Right cardiac atrium (tissue), 5 donors: Measurements from ENCODE around the gene SIRT4. TPM values are rescaled to one million over a fixed set of nuclear protein-coding genes. Genes with fewer than 3 reads are reported as not detected.

Experiments
- ATAC-seq, 2 donors: fragments of 200-7000 bp; cut with Tn5 transposase; one replicate each; pipeline versions ENCODE4 v1.8.0 to v1.9.1; 2020; ENCODE audit warnings: moderate library complexity in 2 of 2, mild to moderate bottlenecking in 1 of 2
- DNase-seq, 3 donors: peaks; one replicate each; pipeline ENCODE4 v3.0.0-alpha.2; 2020
- H3K27ac ChIP-seq: one replicate; pipeline ENCODE4 v1.5.1; 2013; ENCODE audit warnings: mild to moderate bottlenecking, low read length, control low read depth, moderate library complexity
- H3K27me3 ChIP-seq: one replicate; pipeline ENCODE4 v1.6.1; 2013; ENCODE audit not compliant: control insufficient read depth, insufficient read depth
- H3K4me1 ChIP-seq: one replicate; pipeline ENCODE4 v1.6.1; 2013; ENCODE audit warnings: low read length; ENCODE audit not compliant: control insufficient read depth, insufficient read depth
- H3K4me3 ChIP-seq: one replicate; pipeline ENCODE4 v1.5.1; 2013; ENCODE audit warnings: low read length, control low read depth
- H3K9me3 ChIP-seq: one replicate; pipeline ENCODE4 v1.6.1; 2013; ENCODE audit warnings: low read length; ENCODE audit not compliant: control insufficient read depth
- WGBS: extraction: QIAGEN DNeasy Blood & Tissue Kit; methylation state at CpG from one replicate; pipeline ENCODE4 v1.1.7; 2013; 5-methylcytosine and 5-hydroxymethylcytosine counted together
- intact Hi-C, 4 donors: fragments of 100-400 bp; cut with DNase I; formaldehyde crosslinking; loops; one replicate each; pipeline versions ENCODE4 v1.11.0 to v1.14.0; 2022 to 2023
- polyA plus RNA-seq: library from polyadenylated mRNA; stranded (reverse); fragments of 200-250 nt; gene quantifications from one replicate; pipeline ENCODE4 v1.2.3, GENCODE V29; 2013
- total RNA-seq, 4 donors: library from RNA; stranded (reverse); fragmentation: NEBNext Ultra II Directional; extraction: Animal tissue kit (Norgen Biotek cat#: 25700); gene quantifications; one replicate each; pipeline ENCODE4 v1.2.1, GENCODE V29; 2021
- donor health status: healthy with polysubstance abuse.
- donor health status: DM: no; HTN: yes; CAD: no.
- donor health status: DM: no; HTN: no; CAD: no.
- donor health status: DM: no; HTN: yes; CAD: no; lungs with severe emphysema.
- donor health status: DM: yes; HTN: yes; CAD: no.

The SIRT4 gene
- total and polyA plus RNA-seq, 5 donors, result 3.0 to 6.9 (median 6.0) TPM

- no peaks in the 10 kb centered on the region for H3K27me3 ChIP-seq
- ATAC-seq (no peak), DNase-seq (no peak)
- H3K4me1 ChIP-seq, result no peaks in the 10 kb centered on the region
- intact Hi-C loops, result no loop called here
- no peak overlapping the region for H3K27ac ChIP-seq
- H3K4me3 ChIP-seq, result no peak overlapping the region
- no peaks in the 10 kb centered on the region for H3K9me3 ChIP-seq
- WGBS, result 60% methylated on average over 4 of the region's 4 CpGs
Measured at GRCh38 chr12:120339256-120339655, 37.1 kb downstream of the SIRT4 start.

GRCh38 chr12:120342175-120343038 is 40.3 kb downstream of the SIRT4 start:
- intact Hi-C loops, result no loop called here
- peak in 1 of 2 donors; percentile 13 for ATAC-seq
- WGBS, result 64% methylated on average over 30 of the region's 30 CpGs

GRCh38 chr12:120343039-120343537 is 41.0 kb downstream of the SIRT4 start:
- no peak overlapping the region for H3K4me3 ChIP-seq
- no peak for DNase-seq
- H3K27me3 ChIP-seq, result no peaks in the 10 kb centered on the region
- no peak for ATAC-seq
- H3K27ac ChIP-seq, result no peak overlapping the region
- no peaks in the 10 kb centered on the region for H3K9me3 ChIP-seq
- no peaks in the 10 kb centered on the region for H3K4me1 ChIP-seq
- intact Hi-C loops, result no loop called here
- WGBS, result 70% methylated on average over 10 of the region's 10 CpGs

More at GRCh38 chr12:120342175-120343038, 40.3 kb downstream of the SIRT4 start:
- H3K4me1 ChIP-seq, result no peaks in the 10 kb centered on the region
- no peak for DNase-seq
- H3K27ac ChIP-seq, result no peak overlapping the region
- no peak overlapping the region for H3K4me3 ChIP-seq
- no peaks in the 10 kb centered on the region for H3K9me3 ChIP-seq
- no peaks in the 10 kb centered on the region for H3K27me3 ChIP-seq

GRCh38 chr12:120343692-120344091 is 41.6 kb downstream of the SIRT4 start:
- 89% methylated on average over 8 of the region's 8 CpGs for WGBS
- H3K9me3 ChIP-seq, result no peaks in the 10 kb centered on the region
- H3K4me1 ChIP-seq, result no peaks in the 10 kb centered on the region
- no peaks in the 10 kb centered on the region for H3K27me3 ChIP-seq
- no peak overlapping the region for H3K27ac ChIP-seq
- no peak for ATAC-seq
- DNase-seq, result no peak
- intact Hi-C loops, result no loop called here
- no peak overlapping the region for H3K4me3 ChIP-seq

- H3K9me3 ChIP-seq, result no peaks in the 10 kb centered on the region
- peak in 1 of 2 donors; percentile 14 for ATAC-seq
- intact Hi-C loops, result no loop called here
- no peaks in the 10 kb centered on the region for H3K4me1 ChIP-seq
- no peak for DNase-seq
- H3K27me3 ChIP-seq, result no peaks in the 10 kb centered on the region
- WGBS, result 90% methylated on average over 15 of the region's 15 CpGs
- no peak overlapping the region for H3K27ac ChIP-seq
- no peak overlapping the region for H3K4me3 ChIP-seq
Measured at GRCh38 chr12:120346031-120346430, 43.9 kb downstream of the SIRT4 start.

GRCh38 chr12:120346681-120347080 is 44.6 kb downstream of the SIRT4 start:
- Histone ChIP-seq H3K9me3 (no peaks in the 10 kb centered on the region), H3K4me3 (no peak overlapping the region), H3K27me3 (no peaks in the 10 kb centered on the region), H3K4me1 (no peaks in the 10 kb centered on the region), H3K27ac (no peak overlapping the region)
- intact Hi-C loops, result no loop called here
- 90% methylated on average over 7 of the region's 7 CpGs for WGBS
- no peak for ATAC-seq
- DNase-seq, result no peak

- ATAC-seq (no peak), DNase-seq (no peak)
- intact Hi-C loops, result no loop called here
- no peak overlapping the region for H3K27ac ChIP-seq
- no peak overlapping the region for H3K4me3 ChIP-seq
- no peaks in the 10 kb centered on the region for H3K4me1 ChIP-seq
- H3K9me3 ChIP-seq, result no peaks in the 10 kb centered on the region
- WGBS, result 95% methylated on average over 11 of the region's 11 CpGs
- no peaks in the 10 kb centered on the region for H3K27me3 ChIP-seq
Measured at GRCh38 chr12:120347766-120348165, 45.6 kb downstream of the SIRT4 start.

- intact Hi-C loops, result no loop called here
Measured at GRCh38 chr12:120350576-120351350, 48.6 kb downstream of the SIRT4 start.

GRCh38 chr12:120352117-120352516 is 50.0 kb downstream of the SIRT4 start:
- ATAC-seq (no peak), DNase-seq (no peak)
- intact Hi-C loops, result no loop called here
- Histone ChIP-seq H3K9me3 (no peaks in the 10 kb centered on the region), H3K4me3 (no peak overlapping the region), H3K27me3 (no peaks in the 10 kb centered on the region), H3K27ac (no peak overlapping the region), H3K4me1 (no peaks in the 10 kb centered on the region)
- WGBS, result 72% methylated on average over 5 of the region's 5 CpGs

More at GRCh38 chr12:120350576-120351350, 48.6 kb downstream of the SIRT4 start:
- ATAC-seq, result peak; percentile 26 to 30
- no peaks in the 10 kb centered on the region for H3K9me3 ChIP-seq
- H3K4me1 ChIP-seq, result no peaks in the 10 kb centered on the region
- H3K27ac ChIP-seq, result no peak overlapping the region
- WGBS, result 72% methylated on average over 19 of the region's 19 CpGs
- DNase-seq, result no peak
- H3K4me3 ChIP-seq, result no peak overlapping the region
- H3K27me3 ChIP-seq, result no peaks in the 10 kb centered on the region

- intact Hi-C loops, result no loop called here
Measured at GRCh38 chr12:120353136-120353535, 51.0 kb downstream of the SIRT4 start.

More at GRCh38 chr12:120353136-120353535, 51.0 kb downstream of the SIRT4 start:
- Histone ChIP-seq H3K27me3 (no peaks in the 10 kb centered on the region), H3K9me3 (no peaks in the 10 kb centered on the region), H3K4me3 (no peak overlapping the region), H3K27ac (no peak overlapping the region), H3K4me1 (no peaks in the 10 kb centered on the region)
- 94% methylated on average over 6 of the region's 6 CpGs for WGBS
- ATAC-seq, result no peak
- DNase-seq, result no peak
